HG02870 (cell line): ENCODE measurements around the gene TXNDC15.
"Not testable (repeated sequence)": the region's sequence is repeated elsewhere in the genome, so short reads cannot be mapped to it uniquely, and the experiment has no call there.

Experiments used
- ATAC-seq: cut with Tn5 transposase; IDR thresholded peaks from one replicate; pipeline ENCODE4 v1.9.1; 2021; ENCODE audit warnings: mild to moderate bottlenecking, moderate library complexity; ENCODE audit not compliant: unreplicated experiment

Gene TXNDC15, protein sequence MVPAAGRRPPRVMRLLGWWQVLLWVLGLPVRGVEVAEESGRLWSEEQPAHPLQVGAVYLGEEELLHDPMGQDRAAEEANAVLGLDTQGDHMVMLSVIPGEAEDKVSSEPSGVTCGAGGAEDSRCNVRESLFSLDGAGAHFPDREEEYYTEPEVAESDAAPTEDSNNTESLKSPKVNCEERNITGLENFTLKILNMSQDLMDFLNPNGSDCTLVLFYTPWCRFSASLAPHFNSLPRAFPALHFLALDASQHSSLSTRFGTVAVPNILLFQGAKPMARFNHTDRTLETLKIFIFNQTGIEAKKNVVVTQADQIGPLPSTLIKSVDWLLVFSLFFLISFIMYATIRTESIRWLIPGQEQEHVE

DNA sequence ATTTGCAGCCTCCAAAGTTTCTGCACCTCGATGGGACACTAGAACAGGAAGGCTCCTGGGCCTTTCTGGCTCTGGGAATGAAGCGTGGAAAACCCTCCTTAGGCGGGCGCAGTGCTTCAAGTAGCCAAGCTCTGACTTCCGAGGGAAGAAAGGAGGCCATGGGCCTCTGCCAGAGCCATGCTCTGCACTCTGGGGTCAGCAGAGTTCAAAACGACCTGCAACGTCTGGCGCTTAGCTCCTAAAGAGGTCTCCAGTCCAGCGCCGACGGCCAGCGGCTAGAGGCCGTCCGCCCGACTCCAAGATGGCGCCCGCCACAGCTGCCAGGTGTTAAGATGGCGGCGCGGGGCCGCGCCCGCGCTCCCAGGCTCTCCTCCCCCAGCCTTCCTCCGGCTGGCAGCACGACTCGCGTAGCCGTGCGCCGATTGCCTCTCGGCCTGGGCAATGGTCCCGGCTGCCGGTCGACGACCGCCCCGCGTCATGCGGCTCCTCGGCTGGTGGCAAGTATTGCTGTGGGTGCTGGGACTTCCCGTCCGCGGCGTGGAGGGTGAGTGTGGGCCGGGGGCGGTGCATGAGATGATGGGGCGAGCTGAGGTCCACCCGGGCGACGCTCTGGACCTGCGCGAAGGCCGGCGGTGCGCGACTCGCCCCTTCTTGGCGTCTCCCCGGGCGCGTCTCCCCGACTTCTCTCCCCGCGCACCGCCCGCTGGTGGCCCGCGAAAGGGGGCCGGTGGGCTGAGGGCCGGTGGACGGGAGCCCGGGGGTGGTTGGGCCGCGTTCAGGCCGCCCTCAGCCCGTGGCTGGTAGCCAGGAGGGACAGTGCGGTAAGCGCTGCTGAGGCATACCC lies at the start of gene TXNDC15:
TSS of gene TXNDC15 (plus strand) at position 385 of the 844 bp plus-strand sequence. CDS start at position 442, 57 bp downstream.
- peak; percentile 72 for ATAC-seq

DNA sequence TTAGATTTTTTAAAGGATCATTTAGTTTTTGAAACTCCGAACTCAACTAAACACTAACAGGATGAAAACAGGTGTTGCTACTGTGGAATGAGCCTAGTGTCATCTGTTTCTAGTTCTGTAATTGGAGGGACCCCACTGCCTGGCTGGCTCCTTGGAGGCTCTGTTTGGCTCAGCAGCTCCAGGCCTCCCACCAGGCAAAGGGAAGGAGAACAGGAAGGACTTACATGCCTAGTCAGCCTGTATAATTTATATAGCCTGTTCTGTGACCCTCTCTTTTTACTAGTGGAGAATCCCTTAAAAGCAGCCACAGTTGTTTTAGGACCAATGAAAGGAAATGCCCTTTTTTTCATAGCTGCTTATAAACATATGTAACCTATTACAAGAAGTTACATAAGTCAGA lies 49.5 kb upstream of the TXNDC15 start:
- no peak for ATAC-seq

DNA sequence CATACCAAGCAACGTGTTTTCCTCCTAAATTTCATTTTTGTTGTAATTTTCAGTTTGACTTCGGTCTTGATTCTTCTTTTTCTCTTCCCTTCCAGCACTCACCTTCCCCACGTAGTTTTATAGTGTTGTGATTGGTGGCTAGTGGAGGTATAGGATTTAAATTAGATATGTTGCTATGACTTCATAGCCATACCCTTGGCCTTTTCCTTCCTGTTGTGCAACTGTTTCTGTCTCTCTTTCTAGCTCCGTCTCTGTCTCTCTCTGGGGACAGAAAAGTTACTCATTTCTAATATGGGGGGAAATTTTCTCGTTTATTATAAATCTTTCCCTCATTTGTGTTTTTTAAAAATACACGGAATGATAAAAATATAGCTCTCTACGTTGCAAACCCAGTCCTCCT lies 49.0 kb upstream of the TXNDC15 start:
- no peak for ATAC-seq

DNA sequence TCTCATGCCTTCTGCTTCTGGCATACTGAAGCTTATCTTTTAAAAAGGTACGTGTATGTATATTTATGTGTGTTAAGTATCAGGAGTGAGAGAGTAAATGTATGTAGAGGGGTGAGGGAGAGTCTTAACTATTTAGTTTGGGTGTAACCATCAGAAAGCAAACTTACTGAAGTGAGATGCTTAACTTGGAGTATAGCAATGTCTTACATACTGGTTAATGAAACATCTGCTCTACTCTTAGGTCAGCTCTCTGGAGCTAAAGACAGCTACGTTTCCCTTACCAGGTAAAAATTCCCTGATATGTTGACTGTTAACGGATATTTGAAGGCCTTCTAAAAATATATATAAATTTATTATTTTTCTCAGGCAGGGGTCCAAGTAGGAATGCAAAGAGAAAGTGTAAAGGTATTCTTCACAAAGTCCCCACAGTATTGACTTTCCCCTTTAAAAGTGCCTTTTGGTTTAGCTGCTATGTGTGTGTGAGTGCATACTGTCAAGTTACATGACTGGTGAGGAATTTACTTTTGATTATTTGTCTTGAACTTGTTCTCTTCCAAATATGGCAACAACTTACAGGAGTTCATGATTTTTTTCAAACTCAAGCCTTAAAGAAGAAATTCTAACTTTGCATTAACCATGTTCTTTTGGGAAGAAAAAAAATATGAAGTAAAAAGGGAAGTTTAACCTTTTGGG lies 40.7 kb upstream of the TXNDC15 start:
- ATAC-seq: no peak

DNA sequence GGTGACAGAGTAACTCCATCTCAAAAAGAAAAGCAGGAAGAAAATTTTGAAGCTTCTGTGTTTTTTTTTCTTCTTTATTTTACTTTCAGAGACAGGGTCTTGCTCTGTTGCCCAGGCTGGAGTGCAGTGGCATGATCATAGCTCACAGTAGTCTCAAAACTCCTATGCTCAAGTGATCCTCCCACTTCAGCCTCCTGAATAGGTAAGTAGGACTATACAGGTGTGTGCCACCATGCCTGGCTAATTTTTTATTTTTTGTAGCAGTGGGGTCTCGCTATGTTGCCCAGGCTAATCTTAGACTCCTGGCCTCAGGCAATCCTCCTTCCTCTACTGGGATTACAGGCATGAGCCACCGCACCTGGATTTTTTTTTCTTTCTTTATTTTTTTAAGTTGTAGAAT lies 38.5 kb upstream of the TXNDC15 start:
- ATAC-seq: no peak

DNA sequence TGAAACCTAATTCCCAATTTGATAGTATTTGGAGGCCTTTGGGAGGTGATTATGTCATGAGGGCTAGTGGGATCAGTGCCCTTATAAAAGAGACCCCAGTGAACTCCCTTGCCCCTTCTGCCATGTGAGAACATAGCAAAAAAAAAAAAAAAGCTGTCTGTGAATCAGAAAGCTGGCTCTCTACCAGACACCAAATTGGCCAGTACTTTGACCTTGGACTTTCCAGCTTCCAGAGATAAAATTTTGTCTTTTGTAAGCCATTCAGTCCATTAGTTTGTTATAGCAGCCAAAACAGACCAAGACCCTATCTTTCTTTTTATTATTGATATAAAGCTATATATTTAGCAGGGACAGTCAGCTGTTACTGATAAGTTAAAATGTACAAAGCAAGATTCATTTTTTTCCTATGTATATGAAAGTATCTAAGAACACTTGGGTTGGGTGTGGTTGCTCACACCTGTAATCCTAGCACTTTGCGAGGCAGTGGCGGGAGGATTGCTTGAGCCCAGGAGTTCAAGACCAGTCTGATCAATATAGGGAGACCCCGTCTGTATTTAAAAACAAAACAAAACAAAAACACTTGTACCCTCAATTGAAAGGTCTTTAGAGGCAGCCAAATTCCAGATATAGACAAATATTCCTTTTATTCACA lies 36.5 kb upstream of the TXNDC15 start:
- no peak for ATAC-seq

DNA sequence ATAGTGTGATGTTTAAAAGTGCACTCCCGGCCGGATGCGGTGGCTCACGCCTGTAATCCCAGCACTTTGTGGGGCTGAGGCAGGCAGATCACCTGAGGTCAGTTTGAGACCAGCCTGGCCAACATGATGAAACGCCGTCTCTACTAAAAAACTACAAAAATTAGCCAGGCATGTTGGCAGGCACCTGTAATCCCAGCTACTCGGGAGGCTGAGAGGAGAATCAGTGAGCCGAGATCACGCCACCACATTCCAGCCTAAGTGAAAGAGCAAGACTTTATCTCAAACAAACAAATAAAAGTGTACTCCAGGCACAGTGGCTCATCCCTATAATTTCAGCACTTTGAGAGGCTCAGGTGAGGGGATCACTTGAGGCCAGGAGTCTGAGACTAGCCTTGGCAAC lies 35.8 kb upstream of the TXNDC15 start:
- not testable (repeated sequence) for ATAC-seq

DNA sequence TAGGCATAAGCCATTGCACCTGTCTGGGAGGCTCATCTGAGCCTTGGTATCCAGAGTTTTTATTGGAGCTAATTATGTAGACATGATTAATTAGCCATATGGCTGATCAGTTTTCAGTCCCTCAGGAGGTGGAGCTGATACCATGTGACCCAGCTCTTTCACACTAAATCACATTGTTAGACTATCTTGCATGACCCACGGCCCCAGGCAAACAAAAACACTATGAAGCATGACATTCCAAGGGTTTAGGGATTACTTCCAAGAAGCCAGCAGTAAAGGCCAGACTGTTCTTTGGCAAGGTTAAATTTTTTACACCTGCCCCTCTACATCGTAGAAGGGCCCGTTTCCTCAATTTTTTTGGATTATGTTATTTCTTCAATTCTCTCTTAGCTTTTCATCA lies 33.4 kb upstream of the TXNDC15 start:
- no peak for ATAC-seq

DNA sequence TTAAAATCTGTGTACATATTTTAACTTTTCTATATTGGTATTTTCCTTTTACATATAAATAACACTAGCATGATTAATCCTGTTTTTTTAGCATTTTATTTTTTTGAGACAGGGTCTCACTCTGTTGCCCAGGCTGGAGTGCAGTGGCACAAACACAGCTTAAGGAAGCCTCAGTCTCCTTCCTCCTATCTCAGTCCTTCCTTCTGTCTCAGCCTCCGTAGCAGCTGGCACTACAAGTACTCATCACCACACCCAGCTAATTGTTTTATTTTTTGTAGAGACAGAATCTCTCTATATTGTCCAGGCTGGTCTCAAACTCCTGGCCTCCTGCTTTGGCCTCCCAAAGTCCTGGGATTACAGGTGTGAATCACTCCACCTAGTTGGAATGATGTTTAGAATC lies 29.9 kb upstream of the TXNDC15 start:
- no peak for ATAC-seq

DNA sequence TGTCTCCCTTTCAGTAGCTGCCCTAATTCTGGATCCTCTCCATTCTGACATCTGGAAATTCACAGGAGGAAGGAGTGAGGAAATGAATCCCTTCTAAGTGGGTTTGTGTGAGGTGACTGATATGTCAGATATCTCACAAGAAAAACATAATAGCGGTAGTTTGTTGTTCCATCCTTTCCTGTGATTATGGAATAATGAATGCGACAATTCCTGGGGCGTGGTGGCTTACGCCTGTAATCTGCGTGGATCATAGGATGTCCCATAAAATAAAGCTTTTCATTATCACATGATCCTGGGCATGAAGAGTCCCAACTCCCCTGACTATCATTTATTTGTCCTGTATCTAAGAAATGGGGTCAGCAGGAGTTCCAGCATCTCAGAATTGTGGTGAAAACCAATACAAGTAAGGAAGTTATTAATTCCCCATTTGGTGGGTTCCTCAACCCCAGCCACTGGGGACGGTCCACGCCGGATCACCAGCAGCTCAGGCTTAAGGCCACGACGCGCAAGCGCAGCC lies 28.8 kb upstream of the TXNDC15 start:
- ATAC-seq: no peak

DNA sequence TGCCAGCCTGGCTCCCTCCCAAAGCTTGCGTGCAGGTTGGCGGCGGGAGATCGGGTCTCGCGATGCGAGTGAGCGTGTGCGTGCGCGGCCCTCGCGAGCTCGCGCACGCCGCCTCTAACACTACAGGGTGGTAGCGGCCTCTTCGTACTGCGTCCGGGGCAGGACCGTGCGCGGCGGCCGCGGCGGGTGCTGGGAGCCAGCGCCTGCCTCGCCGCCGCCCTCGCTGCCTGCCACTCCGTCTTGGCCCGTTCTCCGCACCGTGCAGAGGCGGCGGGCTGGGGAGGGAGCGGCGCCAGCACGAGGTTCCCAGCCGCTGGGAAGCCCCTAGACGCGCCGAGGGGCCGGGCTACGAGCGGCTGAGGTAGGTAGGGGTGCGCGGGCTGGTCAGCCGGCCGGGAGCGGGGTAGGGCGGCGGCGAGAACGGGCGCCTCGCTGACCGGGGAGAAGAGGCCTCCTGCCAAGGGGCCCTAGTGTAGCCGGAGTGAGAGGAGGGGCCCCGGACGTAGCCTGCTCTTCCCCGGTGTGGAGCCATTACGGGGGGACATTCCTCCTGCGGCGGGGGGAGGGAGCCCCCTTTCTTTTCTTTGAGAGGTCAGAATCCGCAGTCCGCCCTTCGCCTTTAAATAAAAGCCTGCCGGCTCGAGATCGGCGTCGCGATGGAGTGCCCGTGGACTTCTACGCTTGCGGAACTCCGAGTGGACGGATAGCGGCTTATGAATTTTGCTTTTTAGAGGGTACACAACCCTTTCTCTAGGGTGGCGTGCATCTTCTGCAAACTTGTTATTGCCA lies 28.1 kb upstream of the TXNDC15 start, which contains the start of gene C5orf24:
TSS of gene C5orf24 (plus strand) at position 117 of the 789 bp plus-strand sequence. CDS start 8,933 bp downstream, outside the sequence.
- ATAC-seq: peak; percentile 89

DNA sequence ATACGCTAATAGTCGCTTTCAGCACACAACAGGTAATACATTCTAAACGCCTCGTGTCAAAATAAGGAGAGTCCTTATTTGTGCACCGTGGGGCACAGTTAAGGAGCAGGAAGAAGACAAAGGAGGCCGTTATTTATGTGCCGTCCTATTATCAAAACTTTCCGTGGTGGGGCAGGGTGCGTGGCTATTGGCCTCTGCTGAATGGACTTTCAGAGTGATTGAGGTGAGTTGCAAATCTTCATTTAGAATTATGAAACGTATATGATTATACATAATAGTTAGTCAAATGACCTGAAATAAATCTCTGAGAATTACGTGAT lies 27.6 kb upstream of the TXNDC15 start:
- no peak for ATAC-seq

DNA sequence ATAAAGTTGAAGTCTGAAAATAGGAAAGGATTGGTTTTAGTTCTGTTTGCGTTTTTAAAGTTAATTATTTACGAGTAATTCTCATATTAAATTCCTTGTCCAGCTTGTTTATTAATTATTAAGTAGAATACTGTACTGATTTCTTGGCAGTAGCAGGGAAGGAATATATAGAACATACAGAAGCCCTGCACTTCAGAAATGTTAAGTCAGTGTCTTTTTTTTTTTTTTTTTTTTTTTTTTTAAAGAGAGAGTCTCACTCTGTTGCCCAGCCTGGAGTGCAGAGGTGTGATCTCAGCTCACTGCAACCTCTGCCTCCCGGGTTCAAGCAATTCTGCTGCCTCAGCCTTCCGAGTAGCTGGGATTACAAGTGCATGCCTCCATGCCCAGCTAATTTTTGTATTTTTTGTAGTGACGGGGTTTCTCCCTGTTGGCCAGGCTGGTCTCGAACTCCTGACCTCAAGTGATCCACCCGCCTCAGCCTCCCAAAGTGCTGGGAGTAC lies 24.7 kb upstream of the TXNDC15 start:
- not testable (repeated sequence) for ATAC-seq

DNA sequence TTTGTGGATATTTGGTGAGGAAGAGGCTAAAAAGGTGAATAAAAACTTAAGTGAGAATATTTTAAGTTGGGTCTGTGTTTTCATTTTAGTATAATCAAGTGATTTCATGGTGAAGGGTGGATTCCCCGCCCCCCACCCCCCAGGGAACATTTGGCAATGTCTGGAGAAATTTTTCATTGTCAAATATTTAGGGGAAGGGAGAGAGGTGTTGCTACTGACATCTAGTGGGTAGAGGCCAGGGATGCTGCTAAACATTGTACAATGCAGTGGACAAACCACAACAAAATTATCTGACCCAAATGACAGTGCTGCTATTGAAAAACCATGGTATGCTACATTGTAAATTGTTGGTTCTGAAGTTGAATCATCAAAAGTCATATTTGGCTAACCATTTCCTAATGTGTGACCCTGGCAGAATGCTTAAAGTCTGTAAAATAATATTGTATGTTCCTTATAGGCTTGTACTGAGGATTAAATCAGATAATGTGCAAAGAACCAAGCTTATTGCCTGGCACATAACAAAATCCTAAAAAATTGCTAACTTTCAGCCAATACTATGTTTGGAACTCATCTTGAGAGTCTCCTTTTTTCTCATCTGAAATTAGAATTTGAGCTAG lies 22.8 kb upstream of the TXNDC15 start:
- ATAC-seq: no peak

DNA sequence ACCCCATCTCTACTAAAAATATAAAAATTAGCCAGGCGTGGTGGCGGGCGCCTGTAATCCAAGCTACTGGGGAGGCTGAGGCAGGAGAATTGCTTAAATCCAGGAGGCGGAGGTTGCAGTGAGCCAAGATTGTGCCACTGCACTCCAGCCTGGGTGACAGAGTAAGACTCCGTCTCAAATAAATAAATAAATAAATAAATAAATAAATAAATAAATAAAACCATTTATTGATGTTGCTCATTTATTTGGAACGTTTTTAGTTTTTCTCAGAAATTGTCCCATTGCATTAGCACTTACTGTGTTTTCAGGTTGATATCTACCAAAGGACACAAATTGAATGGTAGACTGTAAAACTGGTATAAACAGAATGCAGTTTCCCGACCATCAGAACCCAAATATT lies 17.7 kb upstream of the TXNDC15 start:
- not testable (repeated sequence) for ATAC-seq

DNA sequence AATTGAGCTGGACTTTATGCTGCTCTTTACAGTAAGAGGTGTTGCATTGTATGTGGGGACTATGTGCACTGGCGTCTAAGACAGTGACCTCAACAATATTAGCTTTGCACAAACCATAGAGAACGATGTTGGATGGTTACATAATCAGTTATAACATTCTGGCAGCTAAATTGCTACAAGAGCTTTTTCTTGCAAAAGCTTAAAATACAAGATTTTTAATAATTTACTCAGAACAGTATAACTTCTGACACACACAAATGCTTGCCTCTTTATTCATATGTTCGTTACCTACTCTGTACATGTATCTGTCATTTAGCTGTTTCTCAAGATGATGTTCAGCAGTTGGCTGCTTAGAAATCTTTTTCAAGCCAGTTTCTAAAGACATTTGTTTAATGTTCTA lies 16.8 kb upstream of the TXNDC15 start:
- ATAC-seq: no peak

DNA sequence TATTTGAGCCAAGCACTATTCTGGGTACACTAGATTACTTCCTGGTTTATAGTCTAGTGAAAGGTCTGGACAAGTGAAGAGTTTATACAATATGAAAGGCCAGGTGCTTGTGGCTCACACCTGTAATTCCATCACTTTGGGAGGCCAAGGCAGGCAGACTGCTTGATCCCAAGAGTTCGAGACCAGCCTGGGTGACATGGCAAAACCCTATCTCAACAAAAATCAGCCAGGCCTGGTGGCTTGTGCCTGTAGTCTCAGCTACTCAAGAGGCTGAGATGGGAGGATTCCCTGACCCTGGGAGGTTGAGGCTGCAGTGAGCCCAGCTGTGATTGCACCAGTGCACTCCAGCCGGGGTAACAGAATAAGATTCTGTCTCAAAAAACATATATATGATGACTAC lies 9.5 kb upstream of the TXNDC15 start:
- no peak for ATAC-seq

DNA sequence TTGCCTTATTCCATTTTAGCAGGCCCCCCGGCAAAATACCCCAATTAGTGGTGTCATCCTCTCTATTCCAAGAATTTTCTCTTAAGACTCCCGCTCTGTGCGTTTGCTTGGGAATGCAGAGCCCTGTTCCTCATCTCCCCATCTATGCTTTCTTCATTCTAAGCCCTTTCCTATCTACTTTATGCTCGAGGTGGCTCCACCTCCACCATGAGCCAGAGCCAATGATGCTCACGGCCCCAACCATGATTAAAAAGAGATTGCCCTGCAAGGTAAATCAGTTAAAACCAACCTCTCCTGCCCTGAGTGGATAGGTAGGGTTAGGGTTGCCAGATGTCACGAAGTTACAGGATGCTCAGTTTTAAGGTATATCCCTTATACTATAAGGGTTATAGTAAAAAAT lies 677 bp upstream of the TXNDC15 start:
- ATAC-seq: no peak
